A549 (cell line): ENCODE results near the gene HMCN1. TPM values are rescaled to one million over a fixed set of nuclear protein-coding genes. Genes with fewer than 3 reads are reported as not detected.

Experiments
- ATAC-seq, 2 experiments: fragments of 200-7000 bp in 1 of 2; fragments of >200 bp in 1 of 2; cut with Nextera tagmentation in 1 of 2; cut with Tn5 transposase in 1 of 2; 3 replicates each; pipeline versions ENCODE4 v1.8.0 to v1.9.1; 2018 to 2020; ENCODE audit warnings: mild to moderate bottlenecking in 1 of 2, moderate library complexity in 1 of 2
- CTCF ChIA-PET: fragments of 300-600 bp; sonication (Branson Sonifier 250); formaldehyde crosslinking; extraction: SDS; loops from one replicate; lab custom pipeline; 2021; ENCODE audit warnings: antibody characterized with exemption, inconsistent platforms; lab: Yijun Ruan, JAX
- POLR2A ChIA-PET: fragments of 350-600 bp; formaldehyde crosslinking; extraction: SDS; loops from one replicate; lab custom pipeline; 2021; ENCODE audit warnings: antibody characterized with exemption, inconsistent platforms; lab: Yijun Ruan, JAX
- DNase-seq, 2 experiments: peaks; one replicate each; pipeline versions ENCODE4 v3.0.0 to v3.0.0-alpha.2; 2011 to 2016; ENCODE audit warnings: low read depth in 1 of 2, low spot score in 1 of 2
- FAIRE-seq: peaks from 2 replicates; lab custom pipeline; 2011; peaks lifted over from hg19 to GRCh38; lab: Jason Lieb, UNC
- H3K27ac ChIP-seq, 2 experiments: fragments of >200 bp; sonication (Bioruptor Twin); formaldehyde crosslinking; 3 replicates each; pipeline ENCODE4 v1.5.1; 2016 to 2017
- H3K4me1 ChIP-seq: fragments of >200 bp; sonication (Bioruptor Twin); formaldehyde crosslinking; 3 replicates; pipeline ENCODE4 v1.6.1; 2016
- H3K4me2 ChIP-seq: fragments of >200 bp; sonication (Bioruptor Twin); formaldehyde crosslinking; 3 replicates; pipeline ENCODE4 v1.6.1; 2016
- H3K4me3 ChIP-seq: fragments of >200 bp; sonication (Bioruptor Twin); formaldehyde crosslinking; 3 replicates; pipeline ENCODE4 v1.5.1; 2016
- H3K9me3 ChIP-seq: fragments of >200 bp; sonication (Bioruptor Twin); formaldehyde crosslinking; 3 replicates; pipeline ENCODE4 v1.6.1; 2016
- BCL3 ChIP-seq: fragments of >200 bp; sonication (Bioruptor Twin); formaldehyde crosslinking; IDR thresholded peaks from 3 replicates; pipeline ENCODE4 v1.6.1; 2016
- CBX8 ChIP-seq: fragments of 200-600 bp; sonication (generic); IDR thresholded peaks from 2 replicates; pipeline ENCODE4 v1.6.1; 2016
- CTCF ChIP-seq: fragments of >200 bp; sonication (Bioruptor Twin); formaldehyde crosslinking; IDR thresholded peaks from 3 replicates; pipeline ENCODE4 v1.5.1; 2016
- E2F6 ChIP-seq: IDR thresholded peaks from 2 replicates; pipeline ENCODE4 v1.6.1; 2012; ENCODE audit warnings: low read depth, borderline replicate concordance
- EP300 ChIP-seq, 2 experiments: fragments of >200 bp; sonication (Bioruptor Twin); formaldehyde crosslinking; IDR thresholded peaks; 2 replicates in 1 of 2; 3 replicates in 1 of 2; pipeline ENCODE4 v1.6.1; 2016 to 2017
- FOSB ChIP-seq: fragments of 250-450 bp; sonication (Bioruptor Pico); IDR thresholded peaks from 2 replicates; pipeline ENCODE4 v1.5.0; 2020; ENCODE audit warnings: mild to moderate bottlenecking, moderate library complexity
- HDAC2 ChIP-seq: fragments of 200-600 bp; sonication (generic); IDR thresholded peaks from 2 replicates; pipeline ENCODE4 v1.6.1; 2016
- HES2 ChIP-seq: fragments of >200 bp; sonication (Bioruptor Twin); formaldehyde crosslinking; IDR thresholded peaks from 2 replicates; pipeline ENCODE4 v1.6.1; 2016
- HOXA7 ChIP-seq: fragments of 250-450 bp; sonication (Bioruptor Pico); IDR thresholded peaks from 2 replicates; pipeline ENCODE4 v1.5.0; 2020; ENCODE audit warnings: mild to moderate bottlenecking, moderate library complexity
- HOXB5 ChIP-seq: fragments of 250-450 bp; sonication (Bioruptor Pico); IDR thresholded peaks from 2 replicates; pipeline ENCODE4 v1.5.0; 2020; ENCODE audit warnings: mild to moderate bottlenecking, moderate library complexity
- JUN ChIP-seq, 2 experiments: fragments of >200 bp; sonication (Bioruptor Twin); formaldehyde crosslinking; IDR thresholded peaks; 2 replicates in 1 of 2; 3 replicates in 1 of 2; pipeline ENCODE4 v1.6.1; 2016 to 2017
- NFE2L2 ChIP-seq: fragments of 150-350 bp; conservative IDR thresholded peaks from 2 replicates; pipeline ENCODE4 v1.6.1; 2014; ENCODE audit warnings: low read length
- NR3C1 ChIP-seq: fragments of >200 bp; sonication (Bioruptor Twin); formaldehyde crosslinking; IDR thresholded peaks from 3 replicates; pipeline ENCODE4 v1.6.1; 2017
- POLR2AphosphoS2 ChIP-seq: conservative IDR thresholded peaks from 2 replicates; pipeline ENCODE4 v1.6.1; 2012; ENCODE audit warnings: low read length, improper control_type of control experiment, inconsistent platforms
- RARB ChIP-seq: fragments of 250-450 bp; sonication (Bioruptor Pico); IDR thresholded peaks from 2 replicates; pipeline ENCODE4 v1.8.0; 2021; ENCODE audit warnings: mild to moderate bottlenecking, moderate library complexity
- TP53 ChIP-seq: fragments of 250-450 bp; sonication (Bioruptor Pico); IDR thresholded peaks from 2 replicates; pipeline ENCODE4 v1.5.0; 2021; ENCODE audit warnings: mild to moderate bottlenecking, moderate library complexity
- USF2 ChIP-seq: fragments of 450-650 bp; IDR thresholded peaks from 2 replicates; pipeline ENCODE4 v1.6.1; 2014; ENCODE audit warnings: antibody characterized with exemption
- ZC3H11A ChIP-seq: fragments of 450-650 bp; IDR thresholded peaks from 2 replicates; pipeline ENCODE4 v1.6.1; 2014; ENCODE audit warnings: antibody characterized with exemption, mild to moderate bottlenecking
- ZNF302 ChIP-seq: fragments of 250-450 bp; sonication (Bioruptor Pico); IDR thresholded peaks from 2 replicates; pipeline ENCODE4 v1.9.0; 2021; ENCODE audit warnings: inconsistent platforms, mild to moderate bottlenecking, moderate library complexity
- WGBS: methylation state at CpG from one replicate; pipeline ENCODE4 v1.1.6; 2017; ENCODE audit errors: missing lambda C conversion rate; 5-methylcytosine and 5-hydroxymethylcytosine counted together
- polyA plus RNA-seq, 4 experiments: library from polyadenylated mRNA; depleted of rRNA in 3 of 4; stranded (reverse); fragments of >200 nt; fragmentation: RNase III in 1 of 4; extraction: RNeasy Plus Mini Kit Qiagen cat#74134 plus additional on column Dnase treatment in 1 of 4; gene quantifications; 2 replicates in 3 of 4; 3 replicates in 1 of 4; pipeline ENCODE4 v1.2.3, GENCODE V29; 2011 to 2017

HMCN1 gene
- polyA plus RNA-seq, 2 of the 4 experiments (the other 2 are of a cell fraction): 0.03 to 0.06 TPM

- no peaks in the 10 kb centered on the region for H3K4me1 ChIP-seq
- FAIRE-seq (no peak), ATAC-seq (no peak), DNase-seq (no peak)
- H3K27ac ChIP-seq: no peak overlapping the region
- H3K4me3 ChIP-seq: no peak overlapping the region
- TF ChIP-seq CBX8 (no peak), RARB (CRISPR knock-in tag) (no peak), ZNF302 (CRISPR knock-in tag) (no peak), TP53 (no peak), CTCF (no peak), HOXA7 (CRISPR knock-in tag) (no peak)
- no peak overlapping the region for H3K4me2 ChIP-seq
- 7% methylated on average over 4 of the region's 4 CpGs for WGBS
- CTCF ChIA-PET: no interaction called here
- POLR2A ChIA-PET: interaction anchor here (0.6 kb wide), 1 partner anchor 88 kb away, joined by 3 read pairs; no protein-coding TSS in a partner anchor
- H3K9me3 ChIP-seq: no peaks in the 10 kb centered on the region
Observed at GRCh38 chr1:186099336-186100104, 365.3 kb downstream of the HMCN1 start.

GRCh38 chr1:186102107-186102506 is 367.9 kb downstream of the HMCN1 start:
- Histone ChIP-seq H3K9me3 (no peaks in the 10 kb centered on the region), H3K4me2 (no peak overlapping the region), H3K27ac (no peak overlapping the region), H3K4me1 (no peaks in the 10 kb centered on the region), H3K4me3 (no peak overlapping the region)
- WGBS: 2% methylated on average over 1 of the region's 1 CpG
- POLR2A ChIA-PET: no interaction called here
- CTCF ChIA-PET: no interaction called here
- FAIRE-seq (no peak), DNase-seq (no peak), ATAC-seq (no peak)
- TF ChIP-seq HOXB5 (CRISPR knock-in tag): no peak
- TF ChIP-seq HDAC2: no peak
- TF ChIP-seq ZC3H11A: no peak
- no peak for TF ChIP-seq E2F6
- no peak for TF ChIP-seq JUN (IDR thresholded peaks at IDR 0.05)
- no peak for TF ChIP-seq NR3C1
- no peak for TF ChIP-seq EP300 (IDR thresholded peaks at IDR 0.05)
- TF ChIP-seq BCL3: no peak
- no peak for TF ChIP-seq HES2
- no peak for TF ChIP-seq USF2
- TF ChIP-seq CTCF: no peak
- TF ChIP-seq FOSB (CRISPR knock-in tag): no peak
- no peak for TF ChIP-seq NFE2L2
- no peak for TF ChIP-seq POLR2AphosphoS2
